GM18858 (cell line): ENCODE measurements around the gene IMMP2L.
"Not testable (repeated sequence)": the region's sequence is repeated elsewhere in the genome, so short reads cannot be mapped to it uniquely, and the experiment has no call there.

Experiments
- ATAC-seq: cut with Tn5 transposase; IDR thresholded peaks from one replicate; pipeline ENCODE4 v1.9.1; 2021; ENCODE audit not compliant: unreplicated experiment

The IMMP2L gene

DNA sequence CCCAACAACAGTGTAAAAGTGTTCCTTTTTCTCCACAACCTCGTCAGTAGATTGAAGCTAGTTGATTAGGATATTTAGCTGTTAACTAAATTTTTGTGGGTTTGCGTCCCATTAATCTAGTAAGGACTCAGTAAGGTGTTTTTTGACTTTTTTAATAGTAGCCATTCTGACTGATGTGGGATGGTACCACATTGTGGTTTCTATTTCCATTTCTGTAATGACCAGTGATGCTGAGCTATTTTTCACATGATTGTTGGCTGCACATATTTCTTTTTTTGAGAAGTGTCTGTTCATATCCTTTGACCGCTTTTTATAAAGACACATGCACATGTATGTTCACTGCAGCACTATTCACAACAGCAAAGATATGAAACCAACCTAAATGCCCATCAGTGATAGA, 476.9 kb downstream of the IMMP2L start:
- ATAC-seq, result no peak

GRCh38 chr7:111083413-111083812, 478.9 kb downstream of the IMMP2L start:
- peak; percentile 98 for ATAC-seq

- no peak for ATAC-seq
These were observed 479.9 kb downstream of the IMMP2L start for GRCh38 chr7:111082351-111082750.

DNA sequence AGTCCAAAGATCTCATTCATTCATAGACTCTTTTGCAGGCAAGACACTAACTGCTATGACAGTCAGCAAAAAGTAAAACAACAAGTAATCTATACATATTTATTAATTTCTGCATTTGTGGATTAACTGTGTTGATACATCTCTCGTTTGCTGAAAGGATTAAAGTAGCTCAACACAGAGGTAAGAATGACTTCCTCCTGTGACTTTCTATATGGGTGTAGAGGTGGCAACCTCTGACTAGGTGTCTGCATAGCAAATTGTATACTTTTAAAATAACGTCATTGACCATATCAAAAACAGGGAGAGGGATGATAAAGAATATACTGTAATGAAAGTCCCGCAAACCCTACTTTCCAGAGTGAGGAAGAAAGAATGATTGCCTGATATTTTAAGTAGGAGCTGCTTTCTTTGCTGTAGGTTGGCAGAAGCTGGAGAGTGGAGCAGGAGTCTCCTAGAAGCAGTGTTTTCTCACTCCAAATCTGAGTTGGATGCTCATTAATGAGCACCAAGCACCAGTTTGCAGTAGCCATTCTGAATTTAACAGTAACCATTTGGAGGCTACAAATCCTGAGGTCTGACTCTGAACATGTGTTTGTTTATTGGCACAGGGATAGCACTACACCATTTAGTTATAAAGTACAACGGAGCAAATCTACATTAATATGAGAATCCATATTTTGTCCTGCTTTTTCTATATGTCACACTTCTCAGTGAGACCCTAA, 480.6 kb downstream of the IMMP2L start:
- ATAC-seq, result no peak

GRCh38 chr7:111080495-111081105, 481.7 kb downstream of the IMMP2L start:
- ATAC-seq, result no peak

GRCh38 chr7:111077001-111077400, 485.3 kb downstream of the IMMP2L start:
- ATAC-seq, result no peak

- ATAC-seq, result no peak
These were observed 486.1 kb downstream of the IMMP2L start for GRCh38 chr7:111076205-111076604.

DNA sequence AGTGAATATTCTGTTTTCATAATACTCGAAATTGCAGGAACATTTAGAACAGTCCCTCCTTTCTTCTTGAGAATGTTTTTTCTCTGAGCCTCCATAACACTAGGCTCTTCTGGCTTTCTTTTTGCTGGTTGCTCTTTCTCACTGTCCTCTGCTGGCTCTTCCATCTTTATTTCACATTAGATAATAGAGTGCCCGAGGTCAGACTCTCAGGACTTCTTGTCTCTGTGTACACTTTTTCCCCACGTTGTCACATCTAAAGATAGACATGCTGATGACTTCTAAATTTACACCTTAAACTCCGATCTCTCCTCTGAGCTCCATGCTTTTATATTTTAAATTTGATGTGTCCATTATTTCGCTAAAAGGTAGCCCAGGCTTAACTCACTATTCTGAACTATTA, 486.8 kb downstream of the IMMP2L start:
- ATAC-seq, result no peak

DNA sequence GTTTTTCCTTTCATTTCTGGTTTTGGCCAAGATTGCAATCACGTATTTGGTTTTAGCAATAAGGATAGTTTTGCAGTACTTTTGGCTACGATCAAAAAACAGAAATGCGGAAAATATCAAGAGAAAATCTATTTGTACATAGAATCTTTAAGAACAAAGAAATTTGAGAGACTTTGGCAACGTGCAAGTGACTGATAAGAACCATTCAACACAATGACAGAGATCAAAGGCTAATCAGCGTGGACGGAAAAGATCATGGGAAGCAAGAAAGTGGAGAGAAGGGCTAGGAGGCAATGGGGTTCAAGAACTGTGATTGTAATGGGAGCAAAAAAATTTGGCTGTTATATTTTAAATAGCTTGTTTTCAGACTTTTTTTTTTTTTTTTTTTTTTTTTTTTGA, 487.5 kb downstream of the IMMP2L start:
- no peak for ATAC-seq

DNA sequence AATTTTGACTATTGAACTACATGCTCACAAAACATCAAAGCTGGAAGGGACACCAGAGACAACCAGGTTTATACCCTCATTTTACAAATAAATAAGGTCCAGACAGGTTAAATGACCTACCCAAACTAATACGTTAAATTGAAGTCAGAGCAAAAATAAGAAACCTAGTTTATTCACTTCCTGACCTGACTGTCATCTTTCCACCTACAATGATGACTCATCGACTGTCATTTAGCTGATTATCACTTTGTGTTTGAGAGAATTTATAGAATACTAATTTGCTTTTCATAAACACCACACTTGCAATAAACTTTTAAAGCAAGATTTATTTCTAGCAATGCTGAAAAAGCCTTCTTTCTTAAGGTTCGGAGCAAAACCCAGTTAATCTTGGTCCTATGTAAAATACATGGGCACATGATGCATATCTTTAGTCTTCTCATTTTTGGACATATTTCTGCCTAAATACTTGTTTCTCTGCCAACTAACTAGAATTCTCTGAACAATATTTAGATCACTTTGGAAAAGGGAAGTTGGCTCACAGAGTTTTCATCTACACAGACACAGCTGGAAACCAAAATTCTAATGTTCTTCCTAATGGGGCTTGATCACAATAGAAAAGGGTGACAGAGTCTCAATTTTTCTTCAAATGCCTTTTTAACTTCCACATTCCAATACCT, 488.1 kb downstream of the IMMP2L start:
- no peak for ATAC-seq

- ATAC-seq, result not testable (repeated sequence)
These were observed 489.6 kb downstream of the IMMP2L start for GRCh38 chr7:111072658-111073057.

DNA sequence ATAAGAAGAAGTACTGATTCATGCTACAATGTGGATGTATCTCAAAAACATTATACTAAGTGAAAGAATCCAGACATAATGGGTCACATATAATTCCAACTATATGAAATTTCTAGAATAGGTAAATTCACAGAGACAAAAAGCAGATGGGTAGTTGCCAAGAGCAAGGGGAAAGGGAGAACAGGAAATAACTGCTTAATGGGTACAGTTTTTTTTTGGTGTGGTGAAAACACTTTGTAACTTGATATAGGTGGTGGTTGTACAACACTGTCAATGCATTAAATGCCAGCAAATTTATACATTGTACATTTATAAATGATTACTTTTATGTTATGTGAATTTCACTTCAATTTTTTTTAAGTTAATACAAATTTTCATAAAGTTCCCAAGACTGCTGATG, 490.7 kb downstream of the IMMP2L start:
- no peak for ATAC-seq

DNA sequence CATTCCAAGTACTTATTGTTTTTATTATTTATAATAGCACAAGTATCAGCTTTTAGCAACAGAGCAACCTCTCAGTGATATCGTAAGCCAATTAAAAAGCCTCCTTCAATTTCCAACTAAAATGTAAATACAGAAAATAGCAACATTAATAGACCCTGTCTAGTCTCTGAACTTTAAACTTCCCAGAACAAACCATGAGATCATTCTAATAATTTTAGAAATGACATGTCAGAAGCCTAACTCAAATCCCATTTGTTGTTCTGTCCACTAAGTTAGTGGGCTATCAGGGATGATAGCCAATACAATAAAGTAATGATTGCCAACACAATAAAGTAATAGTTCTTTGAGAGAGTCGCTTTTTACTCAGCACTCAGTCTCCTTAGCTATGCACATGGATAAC, 493.7 kb downstream of the IMMP2L start:
- no peak for ATAC-seq

- no peak for ATAC-seq
These were observed 494.6 kb downstream of the IMMP2L start for GRCh38 chr7:111067682-111068081.

GRCh38 chr7:111067251-111067650, 495.0 kb downstream of the IMMP2L start:
- ATAC-seq, result no peak

- ATAC-seq, result no peak
These were observed 499.1 kb downstream of the IMMP2L start for GRCh38 chr7:111063166-111063565.

GRCh38 chr7:111059833-111060232, 502.5 kb downstream of the IMMP2L start:
- ATAC-seq, result no peak

- no peak for ATAC-seq
These were observed 505.2 kb downstream of the IMMP2L start for GRCh38 chr7:111057066-111057465.

GRCh38 chr7:111056371-111056770, 505.9 kb downstream of the IMMP2L start:
- ATAC-seq, result no peak

DNA sequence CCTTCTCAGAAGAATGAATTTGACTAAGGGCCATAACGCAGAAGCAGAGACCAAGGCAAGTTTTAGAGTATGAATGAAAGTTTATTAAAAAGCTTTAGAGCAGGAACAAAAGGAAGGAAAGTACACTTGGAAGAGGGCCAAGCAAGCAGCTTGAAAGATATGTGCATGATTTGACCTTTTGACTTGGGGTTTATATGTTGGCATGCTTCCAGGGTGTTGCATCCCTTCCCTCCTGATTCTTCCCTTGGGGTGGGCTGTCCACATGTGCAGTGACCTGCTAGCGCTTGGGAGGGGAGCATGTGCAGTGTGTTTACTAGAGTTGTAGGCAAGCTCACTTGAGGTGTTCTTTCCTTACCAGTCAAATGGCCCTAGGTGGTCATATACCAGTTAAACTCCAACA, 509.3 kb downstream of the IMMP2L start:
- no peak for ATAC-seq

- no peak for ATAC-seq
These were observed 510.5 kb downstream of the IMMP2L start for GRCh38 chr7:111051832-111052231.

DNA sequence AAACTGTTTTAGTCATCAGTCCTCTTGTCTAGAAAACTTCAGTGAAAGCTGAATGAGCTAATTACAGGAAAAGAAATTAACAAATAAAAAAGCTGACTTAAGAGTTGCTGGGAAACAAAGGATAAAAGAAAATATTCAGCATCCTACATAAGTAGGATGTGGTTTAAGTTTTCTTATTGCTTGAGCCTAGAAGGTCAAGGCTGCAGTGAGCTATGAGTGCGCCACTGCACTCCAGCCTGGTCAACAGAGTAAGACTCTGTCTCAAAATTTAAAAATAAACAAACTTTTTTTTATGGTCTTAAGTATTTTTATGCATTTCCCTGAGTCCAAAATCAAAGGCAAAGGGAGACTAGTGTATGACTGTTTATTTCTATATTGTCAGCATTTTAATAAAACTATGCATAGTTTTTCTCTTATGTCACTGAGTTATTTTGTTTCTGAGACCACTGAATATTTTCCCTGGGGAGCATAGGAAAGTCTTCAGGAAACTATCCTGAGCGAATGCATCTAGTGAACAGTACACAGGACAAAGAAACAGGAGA, 511.3 kb downstream of the IMMP2L start:
- ATAC-seq, result no peak
